ENCODE measurements around the gene COL5A1.

The COL5A1 gene

DNA sequence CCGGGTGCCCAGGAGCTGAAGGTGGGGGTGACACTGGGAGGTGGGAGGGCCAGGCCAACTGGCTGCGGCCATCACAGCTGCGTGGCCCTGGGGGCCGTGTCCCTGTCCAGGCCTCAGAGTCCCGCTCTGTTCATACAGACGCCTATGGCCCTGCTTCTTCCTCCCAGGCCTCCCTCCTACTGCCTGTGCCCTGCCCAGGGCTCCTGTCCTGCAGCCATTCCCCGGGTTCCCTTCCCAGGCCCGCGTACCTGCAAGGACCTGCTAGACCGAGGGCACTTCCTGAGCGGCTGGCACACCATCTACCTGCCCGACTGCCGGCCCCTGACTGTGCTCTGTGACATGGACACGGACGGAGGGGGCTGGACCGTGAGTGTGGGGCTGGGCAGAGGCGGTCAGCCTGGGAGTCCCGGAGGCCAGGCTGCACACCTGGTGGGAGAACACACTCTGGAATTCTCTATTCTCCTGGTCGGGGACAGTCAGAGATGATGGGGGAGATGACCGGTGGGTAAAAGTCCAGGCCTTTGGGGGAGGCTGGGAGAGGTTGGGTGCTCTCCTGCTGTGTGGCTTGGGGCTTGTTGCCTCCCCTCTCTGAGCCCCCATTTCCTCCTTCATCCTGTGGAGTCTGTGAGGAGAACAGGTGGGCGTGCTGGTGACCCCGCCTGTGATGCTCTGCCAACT lies 243.5 kb downstream of the COL5A1 start:
- no peak for DNase-seq

DNA sequence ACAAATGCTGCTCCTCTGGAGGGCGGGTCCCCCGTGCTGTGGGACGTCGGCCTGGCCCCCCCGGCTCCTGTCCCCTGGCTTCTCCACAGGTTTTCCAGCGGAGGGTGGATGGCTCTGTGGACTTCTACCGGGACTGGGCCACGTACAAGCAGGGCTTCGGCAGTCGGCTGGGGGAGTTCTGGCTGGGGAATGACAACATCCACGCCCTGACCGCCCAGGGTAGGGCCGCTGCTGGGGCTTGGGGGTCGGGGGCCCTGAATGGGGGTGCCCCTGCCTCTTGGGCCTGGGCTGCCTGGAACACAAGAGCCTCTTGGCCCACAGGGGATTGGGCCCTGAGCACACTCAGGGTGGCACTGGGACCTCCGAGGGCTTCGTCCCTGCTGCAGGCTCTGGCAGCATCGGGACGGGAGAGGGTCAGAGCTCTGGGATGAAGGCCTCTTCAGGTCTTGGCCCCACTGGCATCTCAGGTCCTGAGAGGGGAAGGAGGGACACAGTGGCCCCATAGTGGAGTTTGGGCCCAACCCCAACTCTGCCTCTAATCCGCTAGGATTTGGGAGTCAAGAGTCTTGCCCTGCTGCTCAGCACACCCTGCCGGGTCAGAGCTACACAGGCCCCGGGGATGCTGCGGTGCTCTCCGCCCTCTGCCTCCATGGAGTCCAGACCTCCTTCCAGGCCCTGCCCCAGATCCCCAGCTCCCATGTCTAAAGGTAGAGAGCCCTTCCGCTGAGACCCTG lies 244.2 kb downstream of the COL5A1 start:
- no peak for DNase-seq

DNA sequence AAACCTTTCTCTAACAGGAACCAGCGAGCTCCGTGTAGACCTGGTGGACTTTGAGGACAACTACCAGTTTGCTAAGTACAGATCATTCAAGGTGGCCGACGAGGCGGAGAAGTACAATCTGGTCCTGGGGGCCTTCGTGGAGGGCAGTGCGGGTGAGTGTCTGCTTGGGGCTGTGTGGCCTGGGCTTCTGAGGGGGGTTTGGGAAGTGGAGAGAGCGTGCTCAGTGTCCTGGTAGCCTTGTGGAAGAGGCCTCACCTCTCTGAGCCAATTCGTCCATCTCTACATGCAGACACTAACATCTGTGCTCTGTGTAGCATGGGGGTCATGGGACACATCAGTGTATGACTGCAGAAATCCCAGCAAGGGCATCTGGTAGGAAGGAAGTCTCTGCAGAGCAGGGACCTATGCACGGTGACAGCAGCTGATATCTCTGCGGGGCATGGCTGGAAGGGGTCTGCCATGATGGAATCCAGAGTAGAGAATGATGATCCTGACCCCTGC lies 244.9 kb downstream of the COL5A1 start:
- DNase-seq, result no peak

DNA sequence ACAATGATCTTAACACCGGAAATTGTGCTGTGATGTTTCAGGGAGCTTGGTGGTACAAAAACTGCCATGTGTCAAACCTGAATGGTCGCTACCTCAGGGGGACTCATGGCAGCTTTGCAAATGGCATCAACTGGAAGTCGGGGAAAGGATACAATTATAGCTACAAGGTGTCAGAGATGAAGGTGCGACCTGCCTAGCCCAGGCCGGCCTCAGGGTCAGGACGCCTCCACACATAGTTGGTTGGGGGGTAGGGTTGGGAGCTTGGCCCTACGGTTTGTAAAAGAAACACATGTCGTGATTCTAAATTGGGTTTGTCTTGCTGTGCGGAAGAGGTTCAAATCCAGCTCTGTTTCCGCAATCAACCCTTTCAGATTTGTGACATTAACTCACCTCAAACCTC lies 245.6 kb downstream of the COL5A1 start:
- DNase-seq, result no peak

DNA sequence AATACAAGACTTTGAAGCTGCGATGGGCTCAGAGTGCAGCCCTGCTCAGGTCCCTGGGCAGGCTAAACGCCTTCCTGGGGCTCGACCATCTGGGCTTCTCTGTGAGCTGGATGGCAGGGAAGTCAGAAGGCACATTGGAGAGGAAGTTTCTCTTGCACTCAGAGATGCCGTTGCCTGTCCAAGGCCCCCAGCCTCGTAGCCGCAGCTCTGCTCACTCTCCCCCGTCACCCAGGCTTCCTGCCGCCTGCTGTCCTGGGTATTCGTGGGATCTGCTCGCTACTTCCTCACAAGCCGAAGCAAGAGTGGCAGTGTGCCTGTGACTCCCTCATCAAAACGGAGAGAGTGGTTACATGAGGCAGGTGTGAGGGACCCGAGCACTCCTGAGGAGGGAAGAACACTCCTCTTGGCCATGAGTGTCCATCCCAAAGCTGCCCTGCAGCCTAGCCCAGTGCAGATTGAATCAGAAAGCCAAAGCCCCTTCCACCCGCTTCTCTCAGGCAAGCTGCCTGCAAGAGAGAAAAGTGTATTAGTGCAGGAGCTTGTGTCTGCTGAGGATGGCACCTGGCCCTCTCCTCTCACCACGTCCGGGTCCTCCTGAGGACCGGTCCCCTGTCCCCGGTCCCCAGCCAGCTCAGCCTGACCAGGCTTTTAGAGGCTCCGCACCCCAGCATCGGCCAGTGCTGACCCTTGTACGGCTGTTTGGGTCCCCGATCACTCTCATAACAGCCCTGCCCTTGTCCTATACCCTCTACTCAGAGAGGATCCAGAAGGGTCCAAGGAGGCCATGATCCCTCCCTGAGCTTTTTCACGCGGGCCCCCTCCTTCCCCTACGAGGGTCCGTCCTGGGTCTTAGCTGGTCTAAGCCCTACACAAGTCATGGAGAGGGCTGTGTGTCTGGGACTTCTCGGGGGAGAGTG lies 246.3 kb downstream of the COL5A1 start:
- DNase-seq, result no peak

DNA sequence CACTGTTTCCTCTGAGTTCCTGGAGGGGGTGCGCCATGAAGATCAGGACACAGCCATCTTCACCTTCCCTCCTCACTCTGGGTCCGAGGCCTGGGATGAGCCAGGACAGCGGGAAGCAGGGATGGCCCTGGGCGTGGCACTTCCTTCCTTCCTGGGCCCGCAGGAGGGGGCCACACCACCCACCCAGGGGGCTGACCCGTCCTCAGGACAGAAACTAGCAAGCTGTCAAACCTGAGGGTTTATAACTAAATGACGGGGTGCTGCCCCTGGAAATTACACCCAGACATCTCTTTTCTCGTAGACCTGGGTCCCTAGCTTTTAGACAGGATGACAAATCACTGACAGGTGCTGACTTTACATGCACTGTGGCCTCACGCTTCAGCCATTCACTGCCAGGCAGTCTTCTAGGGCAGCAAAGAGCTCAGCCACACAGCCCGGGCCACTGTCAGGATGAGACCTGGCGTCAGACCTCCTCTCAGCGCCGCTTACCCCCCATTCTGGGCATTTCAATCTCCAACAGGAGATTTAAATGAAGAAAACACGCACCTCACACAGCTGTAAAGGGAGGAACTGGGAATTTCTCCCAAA lies 247.1 kb downstream of the COL5A1 start:
- DNase-seq, result no peak

DNA sequence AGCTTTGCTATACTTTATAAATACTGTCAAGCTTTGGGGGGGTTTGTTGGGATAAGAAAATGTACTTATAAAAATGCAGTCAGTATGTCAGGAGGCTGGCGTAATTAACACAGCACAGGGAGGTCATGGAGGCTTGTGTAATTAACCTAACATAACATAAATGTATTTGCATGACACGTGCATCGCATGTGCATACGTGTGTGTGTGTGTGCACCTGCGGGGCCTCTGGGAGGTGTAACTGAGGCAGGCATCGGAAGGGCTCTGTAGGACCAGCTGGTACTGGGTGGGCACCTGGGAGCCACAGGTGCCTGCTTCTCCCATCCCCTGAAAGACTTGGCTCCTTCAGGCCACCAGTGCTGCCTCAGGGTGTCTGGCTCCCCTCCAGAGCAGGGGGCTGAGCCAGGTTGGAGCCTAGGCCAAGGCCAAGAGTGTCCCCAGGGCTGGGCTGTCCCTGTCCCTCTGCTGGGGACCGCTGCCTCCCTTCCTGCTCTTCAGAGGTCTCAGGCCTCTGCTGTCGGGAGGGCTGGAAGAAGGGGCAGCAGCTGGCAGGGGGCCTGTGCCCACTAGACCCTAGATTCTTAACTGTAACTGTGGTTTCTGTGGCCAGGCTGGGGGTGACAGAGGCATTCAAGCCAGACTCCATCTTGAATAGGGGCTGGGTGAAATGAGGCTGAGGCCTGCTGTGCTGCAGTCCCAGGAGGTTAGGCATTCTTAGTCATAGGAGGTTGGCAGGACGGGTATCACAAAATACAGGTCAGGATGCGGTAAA lies 248.0 kb downstream of the COL5A1 start:
- no peak for DNase-seq

DNA sequence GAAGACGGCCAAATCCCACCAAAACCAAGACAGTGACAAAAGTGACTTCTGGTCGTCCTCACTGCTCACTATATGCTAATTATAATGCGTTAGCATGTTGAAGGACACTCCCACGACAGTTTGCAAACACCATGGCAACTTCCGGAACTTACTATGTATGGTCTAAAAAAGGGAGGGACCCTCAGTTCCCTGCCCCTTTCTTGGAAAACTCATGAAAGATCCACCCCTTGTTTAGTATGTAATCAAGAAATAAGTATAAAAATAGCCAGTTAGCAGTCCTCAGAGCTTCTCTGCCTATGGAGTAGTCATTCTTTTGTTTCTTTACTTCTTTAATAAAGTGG lies 248.5 kb downstream of the COL5A1 start:
- DNase-seq, result no peak

DNA sequence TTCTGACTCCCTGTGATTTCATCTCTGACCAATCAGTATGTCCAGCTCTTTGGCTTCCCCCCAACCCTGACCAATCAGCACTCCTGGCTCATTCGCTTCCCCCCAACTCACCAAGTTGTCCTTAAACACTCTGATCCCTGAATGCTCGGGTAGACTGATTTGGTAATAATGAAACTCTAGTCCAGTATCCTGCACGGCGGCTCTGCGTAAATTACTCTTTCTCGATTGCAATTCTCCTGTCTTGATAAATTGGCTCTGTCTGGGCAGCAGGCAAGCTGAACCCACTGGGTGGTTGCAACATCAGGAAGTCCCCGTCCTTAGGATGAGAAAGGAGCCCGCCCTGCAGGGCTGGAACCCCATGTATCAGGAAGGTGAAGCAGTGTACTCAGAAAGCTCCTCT lies 249.4 kb downstream of the COL5A1 start:
- peak; percentile 11 for DNase-seq

DNA sequence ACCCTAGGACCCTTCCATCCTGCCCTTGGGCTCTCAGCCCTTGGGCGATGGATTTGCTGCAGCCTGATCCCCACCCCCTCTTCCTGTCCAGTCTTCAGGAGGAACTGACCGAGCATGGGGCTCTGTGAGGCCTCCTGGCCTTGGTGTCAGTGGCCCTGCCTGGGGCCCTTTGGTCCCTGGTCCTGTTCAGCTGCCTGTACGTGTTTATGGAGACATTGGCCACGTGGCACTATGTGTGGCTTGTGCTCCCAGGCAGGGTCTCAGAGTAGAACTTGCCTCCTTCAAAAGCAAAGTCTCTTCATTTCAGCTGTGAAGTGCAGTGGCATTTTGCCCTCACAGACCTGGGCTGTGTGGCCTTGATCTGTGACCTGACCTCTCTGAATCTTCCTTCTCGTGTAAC lies 250.1 kb downstream of the COL5A1 start:
- DNase-seq, result peak; percentile 14

DNA sequence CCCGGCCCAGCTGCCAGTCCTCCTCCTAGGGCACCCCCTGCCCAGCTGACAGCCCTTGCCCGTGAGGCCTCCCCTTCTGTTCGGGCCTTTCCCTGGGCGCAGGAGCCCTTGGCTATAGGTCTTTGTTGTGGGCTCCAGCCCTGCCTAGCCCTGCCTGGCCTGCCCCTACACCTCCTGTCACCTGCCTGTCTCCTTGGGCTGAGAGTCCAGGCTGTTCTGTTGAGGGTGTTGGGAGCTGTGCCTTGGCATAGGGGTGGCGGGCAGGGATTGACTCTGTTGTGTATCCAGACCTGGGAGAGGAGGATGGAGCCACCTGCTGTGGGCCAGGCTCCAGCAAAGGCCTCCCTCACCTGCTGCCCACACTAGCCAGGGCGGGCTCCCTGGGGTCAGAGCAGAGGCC lies 250.6 kb downstream of the COL5A1 start:
- peak; percentile 5 for DNase-seq

DNA sequence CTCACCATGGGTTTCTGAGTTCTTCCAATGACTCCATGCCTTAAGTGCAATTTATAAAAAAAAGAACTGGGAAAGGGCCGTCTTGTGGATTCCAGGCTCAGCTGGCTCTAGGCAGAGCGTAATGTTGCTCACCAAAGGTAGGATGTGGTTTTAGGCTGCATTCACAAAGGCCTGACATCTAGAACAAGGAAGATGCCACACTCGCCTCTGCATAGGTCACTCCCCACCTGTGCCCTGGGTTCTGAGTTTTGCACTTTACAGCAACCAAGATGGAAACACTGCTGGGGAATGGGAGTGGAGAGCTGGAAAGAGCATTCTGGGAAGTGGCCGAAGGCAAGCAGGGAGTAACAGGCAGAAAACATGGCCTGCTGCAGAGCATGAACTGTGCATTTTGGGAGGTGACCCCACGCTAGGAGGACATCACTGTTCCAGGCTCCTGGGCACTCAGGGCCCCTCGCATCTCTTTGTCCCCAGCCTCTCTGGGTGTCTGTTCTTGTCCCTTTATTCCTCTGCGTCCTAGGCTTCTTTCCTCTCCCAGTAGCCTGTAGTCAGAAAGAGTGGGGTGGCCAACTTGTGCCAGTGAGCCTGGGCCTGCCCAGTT lies 251.3 kb downstream of the COL5A1 start:
- DNase-seq, result no peak
